ENCODE measurements around the gene RAC2.

DNA sequence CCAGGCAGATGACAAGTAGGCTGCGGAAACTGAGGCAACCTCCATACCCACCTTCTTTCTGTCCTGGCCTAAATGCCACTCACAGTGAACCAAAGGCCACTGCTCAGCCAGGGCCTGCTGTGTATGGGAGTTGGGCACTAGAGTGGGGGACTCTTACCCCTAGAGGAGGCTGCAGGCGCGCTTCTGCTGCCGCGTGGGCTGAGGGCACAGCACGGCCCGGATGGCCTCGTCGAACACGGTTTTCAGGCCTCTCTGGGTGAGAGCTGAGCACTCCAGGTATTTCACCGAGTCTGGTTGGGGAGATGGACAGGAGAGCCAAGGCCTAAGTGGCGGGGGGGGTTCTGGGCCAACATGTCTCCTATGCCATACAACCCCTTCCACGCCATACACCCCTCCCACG lies 17.6 kb downstream of the RAC2 start:
- TF ChIP-seq, protein P1, sequence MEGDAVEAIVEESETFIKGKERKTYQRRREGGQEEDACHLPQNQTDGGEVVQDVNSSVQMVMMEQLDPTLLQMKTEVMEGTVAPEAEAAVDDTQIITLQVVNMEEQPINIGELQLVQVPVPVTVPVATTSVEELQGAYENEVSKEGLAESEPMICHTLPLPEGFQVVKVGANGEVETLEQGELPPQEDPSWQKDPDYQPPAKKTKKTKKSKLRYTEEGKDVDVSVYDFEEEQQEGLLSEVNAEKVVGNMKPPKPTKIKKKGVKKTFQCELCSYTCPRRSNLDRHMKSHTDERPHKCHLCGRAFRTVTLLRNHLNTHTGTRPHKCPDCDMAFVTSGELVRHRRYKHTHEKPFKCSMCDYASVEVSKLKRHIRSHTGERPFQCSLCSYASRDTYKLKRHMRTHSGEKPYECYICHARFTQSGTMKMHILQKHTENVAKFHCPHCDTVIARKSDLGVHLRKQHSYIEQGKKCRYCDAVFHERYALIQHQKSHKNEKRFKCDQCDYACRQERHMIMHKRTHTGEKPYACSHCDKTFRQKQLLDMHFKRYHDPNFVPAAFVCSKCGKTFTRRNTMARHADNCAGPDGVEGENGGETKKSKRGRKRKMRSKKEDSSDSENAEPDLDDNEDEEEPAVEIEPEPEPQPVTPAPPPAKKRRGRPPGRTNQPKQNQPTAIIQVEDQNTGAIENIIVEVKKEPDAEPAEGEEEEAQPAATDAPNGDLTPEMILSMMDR (conservative IDR thresholded peaks at IDR 0.05) = no peak
- TF ChIP-seq EZH2 (IDR thresholded peaks at IDR 0.05; ENCODE audit: low read depth) = no peak
